ENCODE data around the gene STOML1. TPM values are rescaled to one million over a fixed set of nuclear protein-coding genes. Genes with fewer than 3 reads are reported as not detected.

STOML1 gene
- total RNA-seq, 1 experiment from 2014 or later, result 6.9 TPM

DNA sequence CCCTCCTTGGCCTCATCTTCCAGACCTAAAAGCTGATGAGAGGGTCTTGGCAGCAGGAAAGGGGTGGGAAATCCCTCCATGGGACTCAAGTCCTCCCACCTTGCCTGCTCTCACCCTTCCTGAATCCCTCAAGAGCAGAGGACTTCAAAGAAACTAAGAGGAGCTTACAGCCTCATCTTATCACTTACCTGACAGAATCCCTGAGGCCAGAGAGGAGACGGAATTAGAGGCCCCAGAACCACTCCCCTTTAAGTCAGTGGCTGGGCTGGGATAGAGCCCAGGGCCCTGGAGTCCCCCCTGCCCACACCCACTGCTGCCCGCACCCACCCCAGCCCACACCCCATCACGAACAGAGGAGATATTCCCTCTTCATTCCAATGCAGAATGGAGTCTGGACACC lies 50.6 kb downstream of the STOML1 start:
- in situ Hi-C loops (cut with HindIII; ENCODE audit: low pct_unique_long_range_greater_than_20kb, low sequenced_read_pairs) (no loop called here), intact Hi-C loops (cut with micrococcal nuclease; ENCODE audit: unreplicated experiment) (no loop called here)
- CTCF ChIA-PET, result no interaction called here

DNA sequence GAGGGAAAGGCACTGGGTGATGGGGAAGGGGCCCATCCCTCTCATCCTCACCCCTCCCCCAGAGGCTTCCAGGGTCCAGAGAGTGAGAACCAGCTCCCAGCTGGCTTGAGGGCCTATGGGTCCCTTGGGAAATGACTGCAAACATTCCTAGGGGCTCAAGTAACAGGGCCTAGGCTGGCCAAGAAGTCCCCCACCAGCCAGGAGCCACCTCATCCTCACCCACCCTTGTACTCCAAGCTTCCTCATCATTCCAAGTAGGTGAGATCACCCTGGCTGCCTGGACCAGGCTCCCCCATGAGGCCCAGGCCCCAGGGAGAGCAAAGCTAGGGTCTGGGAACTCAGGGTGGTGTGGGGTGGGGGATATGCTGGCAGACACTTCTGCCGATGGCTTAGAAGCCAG lies 51.1 kb downstream of the STOML1 start:
- no peaks in the 10 kb centered on the region for H3K27me3 ChIP-seq (ENCODE audit: control insufficient read depth, insufficient read depth, low read length)
- no peaks in the 10 kb centered on the region for H3K9me3 ChIP-seq (ENCODE audit: control insufficient read depth, insufficient read depth, low read depth, low read length)
- CTCF ChIA-PET, result no interaction called here
- no peaks in the 10 kb centered on the region for H3K36me3 ChIP-seq (ENCODE audit: control insufficient read depth, insufficient read depth, low read length)
- no peak overlapping the region for H3K4me3 ChIP-seq (ENCODE audit: low read depth in 2 of 2, low read length in 2 of 2)
- BruUV-seq (replicated peaks), result no TSS peak
- intact Hi-C loops (cut with micrococcal nuclease; ENCODE audit: unreplicated experiment) (no loop called here), in situ Hi-C loops (cut with HindIII; ENCODE audit: low pct_unique_long_range_greater_than_20kb, low sequenced_read_pairs) (no loop called here)
- ATAC-seq (no peak), DNase-seq (ENCODE audit: low read depth, low spot score) (no peak)
- H3K4me1 ChIP-seq (ENCODE audit: control insufficient read depth, insufficient read depth, low read length), result no peaks in the 10 kb centered on the region
- no peak overlapping the region for H3K27ac ChIP-seq (ENCODE audit: low read length)
- POLR2A ChIA-PET, result no interaction called here
- TF ChIP-seq SIN3A (IDR thresholded peaks at IDR 0.05; ENCODE audit: borderline replicate concordance, insufficient read depth, low read depth, low read length) (no peak), TCF7L2 (IDR thresholded peaks at IDR 0.05; ENCODE audit: low read depth, low read length) (no peak), POLR2AphosphoS5 (IDR thresholded peaks at IDR 0.05; ENCODE audit: low read depth, low read length) (no peak)
- TF ChIP-seq, protein P1, sequence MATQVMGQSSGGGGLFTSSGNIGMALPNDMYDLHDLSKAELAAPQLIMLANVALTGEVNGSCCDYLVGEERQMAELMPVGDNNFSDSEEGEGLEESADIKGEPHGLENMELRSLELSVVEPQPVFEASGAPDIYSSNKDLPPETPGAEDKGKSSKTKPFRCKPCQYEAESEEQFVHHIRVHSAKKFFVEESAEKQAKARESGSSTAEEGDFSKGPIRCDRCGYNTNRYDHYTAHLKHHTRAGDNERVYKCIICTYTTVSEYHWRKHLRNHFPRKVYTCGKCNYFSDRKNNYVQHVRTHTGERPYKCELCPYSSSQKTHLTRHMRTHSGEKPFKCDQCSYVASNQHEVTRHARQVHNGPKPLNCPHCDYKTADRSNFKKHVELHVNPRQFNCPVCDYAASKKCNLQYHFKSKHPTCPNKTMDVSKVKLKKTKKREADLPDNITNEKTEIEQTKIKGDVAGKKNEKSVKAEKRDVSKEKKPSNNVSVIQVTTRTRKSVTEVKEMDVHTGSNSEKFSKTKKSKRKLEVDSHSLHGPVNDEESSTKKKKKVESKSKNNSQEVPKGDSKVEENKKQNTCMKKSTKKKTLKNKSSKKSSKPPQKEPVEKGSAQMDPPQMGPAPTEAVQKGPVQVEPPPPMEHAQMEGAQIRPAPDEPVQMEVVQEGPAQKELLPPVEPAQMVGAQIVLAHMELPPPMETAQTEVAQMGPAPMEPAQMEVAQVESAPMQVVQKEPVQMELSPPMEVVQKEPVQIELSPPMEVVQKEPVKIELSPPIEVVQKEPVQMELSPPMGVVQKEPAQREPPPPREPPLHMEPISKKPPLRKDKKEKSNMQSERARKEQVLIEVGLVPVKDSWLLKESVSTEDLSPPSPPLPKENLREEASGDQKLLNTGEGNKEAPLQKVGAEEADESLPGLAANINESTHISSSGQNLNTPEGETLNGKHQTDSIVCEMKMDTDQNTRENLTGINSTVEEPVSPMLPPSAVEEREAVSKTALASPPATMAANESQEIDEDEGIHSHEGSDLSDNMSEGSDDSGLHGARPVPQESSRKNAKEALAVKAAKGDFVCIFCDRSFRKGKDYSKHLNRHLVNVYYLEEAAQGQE (IDR thresholded peaks at IDR 0.05; ENCODE audit: insufficient read depth in 1 of 2, low read depth in 2 of 2, low read length in 1 of 2), result no peak
- TF ChIP-seq, protein P2, sequence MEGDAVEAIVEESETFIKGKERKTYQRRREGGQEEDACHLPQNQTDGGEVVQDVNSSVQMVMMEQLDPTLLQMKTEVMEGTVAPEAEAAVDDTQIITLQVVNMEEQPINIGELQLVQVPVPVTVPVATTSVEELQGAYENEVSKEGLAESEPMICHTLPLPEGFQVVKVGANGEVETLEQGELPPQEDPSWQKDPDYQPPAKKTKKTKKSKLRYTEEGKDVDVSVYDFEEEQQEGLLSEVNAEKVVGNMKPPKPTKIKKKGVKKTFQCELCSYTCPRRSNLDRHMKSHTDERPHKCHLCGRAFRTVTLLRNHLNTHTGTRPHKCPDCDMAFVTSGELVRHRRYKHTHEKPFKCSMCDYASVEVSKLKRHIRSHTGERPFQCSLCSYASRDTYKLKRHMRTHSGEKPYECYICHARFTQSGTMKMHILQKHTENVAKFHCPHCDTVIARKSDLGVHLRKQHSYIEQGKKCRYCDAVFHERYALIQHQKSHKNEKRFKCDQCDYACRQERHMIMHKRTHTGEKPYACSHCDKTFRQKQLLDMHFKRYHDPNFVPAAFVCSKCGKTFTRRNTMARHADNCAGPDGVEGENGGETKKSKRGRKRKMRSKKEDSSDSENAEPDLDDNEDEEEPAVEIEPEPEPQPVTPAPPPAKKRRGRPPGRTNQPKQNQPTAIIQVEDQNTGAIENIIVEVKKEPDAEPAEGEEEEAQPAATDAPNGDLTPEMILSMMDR (IDR thresholded peaks at IDR 0.05), result no peak

More for the DNA sequence above, 50.6 kb downstream of the STOML1 start:
- POLR2A ChIA-PET, result no interaction called here
- Histone ChIP-seq H3K27ac (ENCODE audit: low read length) (no peak overlapping the region), H3K27me3 (ENCODE audit: control insufficient read depth, insufficient read depth, low read length) (no peaks in the 10 kb centered on the region), H3K9me3 (ENCODE audit: control insufficient read depth, insufficient read depth, low read depth, low read length) (no peaks in the 10 kb centered on the region), H3K36me3 (ENCODE audit: control insufficient read depth, insufficient read depth, low read length) (no peaks in the 10 kb centered on the region), H3K4me1 (ENCODE audit: control insufficient read depth, insufficient read depth, low read length) (no peaks in the 10 kb centered on the region), H3K4me3 (ENCODE audit: low read depth in 2 of 2, low read length in 2 of 2) (no peak overlapping the region)
- BruUV-seq (replicated peaks), result no TSS peak
- DNase-seq (ENCODE audit: low read depth, low spot score) (no peak), ATAC-seq (no peak)
- TF ChIP-seq, protein P2 (IDR thresholded peaks at IDR 0.05), result no peak
- TF ChIP-seq, protein P1 (IDR thresholded peaks at IDR 0.05; ENCODE audit: insufficient read depth in 1 of 2, low read depth in 2 of 2, low read length in 1 of 2), result no peak
- TF ChIP-seq TCF7L2 (IDR thresholded peaks at IDR 0.05; ENCODE audit: low read depth, low read length) (no peak), POLR2AphosphoS5 (IDR thresholded peaks at IDR 0.05; ENCODE audit: low read depth, low read length) (no peak), SIN3A (IDR thresholded peaks at IDR 0.05; ENCODE audit: borderline replicate concordance, insufficient read depth, low read depth, low read length) (no peak)

Measured in Panc1 (cell line).